Superior temporal gyrus (tissue), 1 donor: ENCODE results near the gene P2RY8.
A peak's percentile ranks its signal among the peaks of the same experiment; 100 is the strongest.
"Not testable (repeated sequence)": the region's sequence is repeated elsewhere in the genome, so short reads cannot be mapped to it uniquely, and the experiment has no call there.

Experiments used
- DNase-seq: peaks from one replicate; pipeline ENCODE4 v3.0.0-alpha.2; 2016; ENCODE audit errors: extremely low spot score

The P2RY8 gene

DNA sequence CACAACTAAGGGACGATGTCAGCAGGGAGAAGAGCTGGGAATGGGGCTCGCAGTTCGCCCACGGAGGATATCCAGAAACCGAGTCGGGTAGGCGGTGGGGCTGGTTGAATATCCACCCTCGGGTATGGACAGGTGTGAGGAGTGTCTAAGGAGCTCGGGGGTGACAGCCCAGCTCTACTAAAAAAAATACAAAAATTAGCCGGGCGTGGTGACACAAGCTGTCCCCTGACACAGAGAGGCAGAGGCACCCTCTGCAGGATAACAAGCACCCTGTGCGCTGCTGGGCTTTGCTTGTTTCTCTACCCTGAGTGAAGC, 72.1 kb downstream of the P2RY8 start:
- DNase-seq: no peak

DNA sequence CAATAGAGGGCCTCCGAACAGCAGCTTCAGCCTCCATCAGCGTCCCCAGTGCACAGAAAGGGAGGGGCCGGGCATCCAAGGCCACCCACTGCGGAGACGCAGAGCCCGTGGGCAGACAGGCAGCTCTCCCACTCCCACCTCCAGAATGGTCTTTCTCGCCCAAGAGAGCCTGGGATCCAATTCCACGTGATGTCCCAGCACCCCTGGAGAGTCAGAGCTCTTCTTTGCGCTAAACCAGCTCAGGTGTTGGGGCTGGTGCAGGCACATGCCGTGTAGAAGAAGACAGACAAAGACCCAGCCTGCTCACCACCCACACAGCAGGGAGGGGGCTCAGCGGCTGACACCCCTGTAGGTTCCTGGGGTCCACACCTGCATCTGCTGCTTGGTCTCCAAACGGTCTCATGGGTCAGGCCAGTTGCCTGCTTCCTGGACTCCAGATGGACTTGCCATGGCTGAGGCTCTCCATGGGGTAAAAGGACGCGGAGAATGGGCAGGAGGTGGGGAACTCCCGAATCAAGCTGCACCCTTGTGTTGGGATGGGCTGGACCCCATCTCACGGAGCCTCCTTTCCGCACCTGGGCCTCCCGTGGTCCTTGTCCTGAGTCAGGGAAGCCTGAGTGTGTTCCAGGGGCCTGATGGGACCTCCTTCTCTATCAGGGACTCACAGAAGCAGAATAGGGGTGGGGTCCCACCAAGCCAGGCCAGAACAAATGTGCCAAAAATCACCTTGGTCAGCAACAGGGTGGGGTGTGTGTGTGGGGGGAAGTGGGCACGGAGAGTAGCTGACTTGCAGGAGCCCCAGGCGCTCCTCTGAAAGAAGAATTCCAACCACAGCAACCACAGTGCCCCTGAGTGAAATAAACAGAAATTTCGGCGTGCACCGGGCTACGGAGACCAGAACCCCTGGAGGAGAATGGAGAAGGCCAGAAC, 72.7 kb downstream of the P2RY8 start:
- DNase-seq: no peak

- DNase-seq: no peak
These were observed 73.4 kb downstream of the P2RY8 start for GRCh38 chrX:1463581-1463980.

GRCh38 chrX:1462596-1463251, 74.3 kb downstream of the P2RY8 start:
- DNase-seq: no peak

GRCh38 chrX:1462110-1462509, 74.9 kb downstream of the P2RY8 start:
- no peak for DNase-seq

- no peak for DNase-seq
These were observed 81.1 kb downstream of the P2RY8 start for GRCh38 chrX:1455948-1456280.

GRCh38 chrX:1453951-1454785, 82.8 kb downstream of the P2RY8 start:
- peak; percentile 85 for DNase-seq

GRCh38 chrX:1453395-1453783, 83.6 kb downstream of the P2RY8 start:
- DNase-seq: no peak

DNA sequence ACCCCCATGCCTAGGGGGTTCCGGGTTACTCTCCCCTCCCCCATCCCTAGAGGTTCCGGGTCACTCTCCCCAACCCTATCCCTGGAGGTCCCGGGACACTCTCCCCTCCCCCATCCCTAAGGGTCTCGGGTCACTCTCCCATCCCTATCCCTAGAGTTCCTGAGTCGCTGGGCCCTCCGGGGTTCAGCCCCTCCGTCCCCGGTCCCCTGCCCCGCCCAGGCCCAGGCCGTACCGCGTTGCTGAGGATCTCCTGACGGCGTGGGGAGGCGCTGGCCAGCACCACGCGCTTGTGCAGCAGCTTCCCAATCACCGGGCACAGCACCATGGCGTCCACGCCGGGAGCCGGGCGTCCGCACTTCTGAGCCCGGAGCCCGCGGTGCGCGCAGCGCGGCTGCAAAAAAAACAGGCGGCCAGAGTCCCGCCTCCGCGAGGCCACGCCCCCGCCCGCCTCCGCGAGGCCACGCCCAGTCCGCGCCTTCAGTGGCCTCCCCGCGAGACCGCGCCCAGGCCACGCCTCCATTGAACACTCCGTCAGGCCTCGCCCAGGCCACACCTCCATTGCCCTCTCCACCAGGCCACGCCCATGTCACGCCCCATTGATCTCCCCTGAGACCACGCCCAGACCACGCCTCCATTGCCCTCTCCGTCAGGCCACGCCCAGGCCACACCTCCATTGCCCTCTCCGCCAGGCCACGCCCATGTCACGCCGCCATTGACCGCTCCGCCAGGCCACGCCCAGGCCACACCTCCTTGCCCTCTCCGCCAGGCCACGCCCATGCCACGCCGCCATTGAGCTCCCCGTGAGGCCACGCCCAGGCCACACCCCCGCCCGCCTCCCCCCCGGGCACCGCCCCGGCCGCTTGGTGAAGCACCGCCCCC, 84.2 kb downstream of the P2RY8 start, which contains the start of gene ASMTL:
ASMTL (minus strand) TSS at position 394 of the 879 bp plus-strand sequence; CDS start at position 325, 69 bp downstream.
- peak; percentile 99 for DNase-seq

DNA sequence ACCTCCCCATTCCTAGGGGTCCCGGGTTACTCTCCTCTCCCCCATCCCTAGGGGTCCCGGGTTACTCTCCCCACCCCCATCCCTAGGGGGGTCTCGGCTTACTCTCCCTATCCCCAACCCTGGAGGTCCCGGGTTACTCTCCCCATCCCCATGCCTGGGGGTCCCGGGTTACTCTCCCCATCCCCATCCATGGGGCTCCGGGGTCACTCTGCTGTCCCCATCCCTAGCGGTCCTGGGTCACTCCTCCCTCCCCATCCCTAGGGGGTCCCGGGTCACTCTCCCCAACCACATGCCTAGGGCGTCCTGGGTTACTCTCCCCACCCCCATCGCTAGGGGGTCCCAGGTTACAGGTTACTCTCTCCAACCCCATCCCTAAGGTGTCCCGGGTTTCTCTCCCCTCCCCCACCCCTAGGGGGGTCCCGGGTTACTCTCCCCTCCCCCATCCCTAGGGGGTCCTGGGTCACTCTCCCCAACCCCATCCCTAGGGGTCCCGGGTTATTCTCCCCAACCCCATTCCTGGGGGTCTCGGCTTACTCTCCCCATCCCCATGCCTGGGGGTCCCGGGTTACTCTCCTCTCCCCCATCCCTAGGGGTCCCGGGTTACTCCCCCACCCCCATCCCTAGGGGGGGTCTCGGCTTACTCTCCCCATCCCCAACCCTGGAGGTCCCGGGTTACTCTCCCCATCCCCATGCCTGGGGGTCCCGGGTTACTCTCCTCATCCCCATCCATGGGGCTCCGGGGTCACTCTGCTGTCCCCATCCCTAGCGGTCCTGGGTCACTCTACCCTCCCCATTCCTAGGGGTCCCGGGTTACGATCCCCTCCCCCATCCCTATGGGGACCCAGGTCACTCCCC, 85.1 kb downstream of the P2RY8 start:
- no peak for DNase-seq

- DNase-seq: no peak
These were observed 85.7 kb downstream of the P2RY8 start for GRCh38 chrX:1451251-1451660.

DNA sequence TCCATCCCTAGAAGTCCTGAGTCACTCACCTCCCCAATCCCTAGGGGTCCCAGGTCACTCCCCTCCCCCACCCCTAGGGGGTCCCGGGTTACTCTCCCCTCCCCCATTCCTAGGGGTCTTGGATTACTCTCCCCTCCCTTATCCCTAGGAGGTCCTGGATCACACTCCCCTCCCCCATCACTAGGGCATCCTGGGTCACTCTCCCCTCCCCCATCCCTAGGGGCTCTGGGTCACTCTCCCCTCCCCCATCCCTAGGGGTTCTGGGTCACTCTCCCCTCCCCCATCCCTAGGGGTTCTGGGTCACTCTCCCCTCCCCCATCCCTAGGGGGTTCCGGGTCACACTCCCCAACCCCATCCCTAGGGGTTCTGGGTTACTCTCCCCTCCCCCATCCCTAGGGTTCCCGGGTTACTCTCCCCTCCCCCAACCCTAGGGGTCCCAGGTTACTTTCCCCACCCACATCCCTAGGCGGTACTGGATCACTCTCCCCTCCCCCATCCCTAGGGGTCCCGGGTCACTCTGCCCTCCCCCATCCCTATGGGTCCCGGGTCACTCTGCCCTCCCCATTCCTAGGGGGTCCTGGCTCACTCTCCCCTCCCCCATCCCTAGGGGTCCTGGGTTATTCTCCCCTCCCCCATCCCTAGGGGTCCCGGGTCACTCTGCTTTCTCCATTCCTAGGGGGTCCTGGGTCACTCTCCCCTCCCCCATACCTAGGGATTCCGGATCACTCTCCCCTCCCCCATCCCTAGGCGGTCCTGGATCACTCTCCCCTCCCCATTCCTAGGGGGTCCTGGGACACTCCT, 86.4 kb downstream of the P2RY8 start:
- DNase-seq: no peak

- no peak for DNase-seq
These were observed 87.2 kb downstream of the P2RY8 start for GRCh38 chrX:1449823-1450149.

DNA sequence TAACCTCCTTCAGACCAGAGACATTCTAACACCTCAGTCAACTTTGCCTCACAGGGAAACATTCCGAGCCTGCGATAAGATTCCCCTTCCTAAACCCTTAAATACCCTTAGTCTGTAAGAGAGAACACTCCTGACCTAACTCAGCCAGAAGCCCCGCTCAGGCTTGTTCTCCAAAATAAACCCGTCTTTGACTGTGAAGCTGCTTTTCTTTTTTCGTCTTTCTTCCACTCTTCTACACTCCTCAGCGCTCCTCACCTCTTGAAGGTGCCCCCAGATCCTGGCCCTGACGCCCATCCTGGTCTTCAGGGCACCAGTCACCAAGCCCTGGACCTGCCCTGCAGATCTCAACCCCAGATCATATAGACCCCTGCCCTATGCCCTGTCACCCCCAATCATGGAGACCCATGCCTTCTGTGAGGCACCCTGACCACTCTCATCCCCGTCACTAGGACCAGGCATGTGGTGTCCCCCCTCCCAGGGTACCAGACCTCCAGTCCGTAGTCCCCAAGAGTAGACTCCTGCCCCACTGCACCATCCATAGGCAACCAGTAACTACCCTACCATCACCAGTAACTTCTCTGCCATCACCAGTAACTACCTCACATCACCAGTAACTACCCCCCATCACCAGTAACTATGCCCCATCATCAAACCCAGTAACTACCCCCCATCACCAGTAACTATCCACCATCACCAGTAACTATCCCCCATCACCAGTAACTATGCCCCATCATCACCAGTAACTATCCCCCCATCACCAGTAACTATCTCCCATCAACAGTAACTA, 87.8 kb downstream of the P2RY8 start:
- no peak for DNase-seq

DNA sequence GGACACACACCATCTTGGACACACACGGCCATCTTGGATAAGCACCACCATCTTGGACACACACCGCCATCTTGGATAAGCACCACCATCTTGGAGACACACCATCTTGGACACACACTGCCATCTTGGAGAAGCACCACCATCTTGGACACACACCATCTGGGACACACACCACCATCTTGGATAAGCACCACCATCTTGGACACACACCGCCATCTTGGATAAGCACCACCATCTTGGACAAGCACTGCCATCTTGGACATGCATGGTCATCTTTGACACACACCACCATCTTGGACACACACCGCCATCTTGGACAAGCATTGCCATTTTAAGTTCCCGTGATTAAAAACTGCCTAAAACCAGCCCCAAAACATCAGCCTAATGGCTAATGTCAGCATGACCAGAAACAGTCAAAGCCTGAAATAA, 88.4 kb downstream of the P2RY8 start:
- not testable (repeated sequence) for DNase-seq

GRCh38 chrX:1447969-1448572, 88.9 kb downstream of the P2RY8 start:
- not testable (repeated sequence) for DNase-seq

DNA sequence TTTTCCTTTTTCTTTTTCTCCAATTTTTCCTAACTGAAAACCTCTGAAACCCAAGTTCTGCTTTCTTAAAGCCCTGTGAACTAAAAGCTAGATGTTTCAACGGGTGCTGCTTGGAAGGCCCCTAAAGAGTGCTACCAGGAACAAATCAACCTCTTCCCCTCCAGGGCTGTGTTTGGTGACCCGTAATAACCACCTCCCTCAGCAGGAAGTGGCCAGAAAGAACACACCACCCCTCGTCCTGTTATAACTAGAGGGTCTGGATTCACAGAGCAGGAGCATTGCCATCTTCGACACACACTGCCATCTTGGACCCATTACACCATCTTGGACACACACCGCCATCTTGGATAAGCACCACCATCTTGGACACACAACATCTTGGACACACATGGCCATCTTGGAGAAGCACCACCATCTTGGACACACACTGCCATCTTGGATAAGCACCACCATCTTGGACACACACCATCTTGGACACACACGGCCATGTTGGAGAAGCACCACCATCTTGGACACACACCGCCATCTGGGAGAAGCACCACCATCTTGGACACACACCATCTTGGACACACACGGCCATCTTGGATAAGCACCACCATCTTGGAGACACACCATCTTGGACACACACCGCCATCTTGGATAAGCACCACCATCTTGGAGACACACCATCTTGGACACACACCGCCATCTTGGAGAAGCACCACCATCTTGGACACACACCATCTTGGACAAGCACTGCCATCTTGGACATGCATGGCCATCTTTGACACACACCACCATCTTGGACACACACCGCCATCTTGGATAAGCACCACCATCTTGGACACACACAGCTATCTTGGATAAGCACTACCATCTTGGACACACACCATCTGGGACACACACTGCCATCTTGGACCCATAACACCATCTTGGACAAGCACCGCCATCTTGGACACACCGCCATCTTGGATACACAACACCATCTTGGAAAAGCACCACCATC, 89.7 kb downstream of the P2RY8 start:
- not testable (repeated sequence) for DNase-seq
